Hepatocyte (in vitro differentiated cells): ENCODE results near the gene HSPA8.

Experiments
- EZH2 ChIP-seq: fragments of 200-600 bp; sonication (generic); IDR thresholded peaks from 2 replicates; pipeline ENCODE4 v1.6.1; 2016; ENCODE audit warnings: antibody characterized with exemption, mild to moderate bottlenecking, borderline replicate concordance
- EZH2phosphoT487 ChIP-seq: fragments of 200-600 bp; sonication (generic); IDR thresholded peaks from one replicate; pipeline ENCODE4 v1.6.1; 2018; ENCODE audit warnings: antibody characterized with exemption, mild to moderate bottlenecking, low read depth, moderate library complexity; ENCODE audit not compliant: unreplicated experiment, severe bottlenecking
- TF ChIP-seq, protein P1 (sequence below): fragments of 200-600 bp; sonication (generic); IDR thresholded peaks from 2 replicates; pipeline ENCODE4 v1.5.1; 2016; ENCODE audit warnings: antibody characterized with exemption, mild to moderate bottlenecking; ENCODE audit not compliant: poor library complexity

DNA sequence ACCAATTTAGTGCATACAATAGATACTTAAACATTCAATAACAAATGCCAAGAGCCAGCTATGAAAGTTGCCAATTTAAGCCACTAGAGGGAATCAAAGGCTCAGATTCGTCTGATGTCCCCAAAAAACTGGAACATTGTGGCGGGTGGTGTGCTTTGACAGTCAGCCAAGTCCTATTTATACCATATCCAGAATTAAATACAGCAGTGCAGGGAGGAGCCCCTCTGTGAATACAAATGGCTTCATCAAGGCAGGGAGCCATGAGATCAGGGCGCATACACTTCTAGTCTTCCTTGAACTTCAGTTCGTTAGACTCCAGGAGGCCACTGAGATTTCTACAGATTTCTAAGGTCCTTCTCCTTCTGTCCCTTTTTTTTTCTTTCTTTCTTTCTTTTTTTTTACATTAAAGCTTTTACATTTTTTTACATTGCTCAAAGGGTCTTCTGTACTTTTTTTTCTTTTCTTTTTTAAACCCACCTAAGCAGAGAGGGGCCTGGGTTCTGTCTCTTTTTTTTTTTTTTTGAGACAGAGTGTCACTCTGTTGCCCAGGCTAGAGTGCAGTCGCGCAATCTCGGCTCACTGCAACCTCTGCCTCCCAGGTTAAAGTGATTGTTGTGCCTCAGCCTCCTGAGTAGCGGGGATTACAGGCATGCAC is 41.5 kb upstream of the HSPA8 start:
- TF ChIP-seq, protein P1, sequence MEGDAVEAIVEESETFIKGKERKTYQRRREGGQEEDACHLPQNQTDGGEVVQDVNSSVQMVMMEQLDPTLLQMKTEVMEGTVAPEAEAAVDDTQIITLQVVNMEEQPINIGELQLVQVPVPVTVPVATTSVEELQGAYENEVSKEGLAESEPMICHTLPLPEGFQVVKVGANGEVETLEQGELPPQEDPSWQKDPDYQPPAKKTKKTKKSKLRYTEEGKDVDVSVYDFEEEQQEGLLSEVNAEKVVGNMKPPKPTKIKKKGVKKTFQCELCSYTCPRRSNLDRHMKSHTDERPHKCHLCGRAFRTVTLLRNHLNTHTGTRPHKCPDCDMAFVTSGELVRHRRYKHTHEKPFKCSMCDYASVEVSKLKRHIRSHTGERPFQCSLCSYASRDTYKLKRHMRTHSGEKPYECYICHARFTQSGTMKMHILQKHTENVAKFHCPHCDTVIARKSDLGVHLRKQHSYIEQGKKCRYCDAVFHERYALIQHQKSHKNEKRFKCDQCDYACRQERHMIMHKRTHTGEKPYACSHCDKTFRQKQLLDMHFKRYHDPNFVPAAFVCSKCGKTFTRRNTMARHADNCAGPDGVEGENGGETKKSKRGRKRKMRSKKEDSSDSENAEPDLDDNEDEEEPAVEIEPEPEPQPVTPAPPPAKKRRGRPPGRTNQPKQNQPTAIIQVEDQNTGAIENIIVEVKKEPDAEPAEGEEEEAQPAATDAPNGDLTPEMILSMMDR = peak; percentile 71
- TF ChIP-seq EZH2 (no peak), EZH2phosphoT487 (no peak)
